ENCODE measurements around the gene XPNPEP1.

DNA sequence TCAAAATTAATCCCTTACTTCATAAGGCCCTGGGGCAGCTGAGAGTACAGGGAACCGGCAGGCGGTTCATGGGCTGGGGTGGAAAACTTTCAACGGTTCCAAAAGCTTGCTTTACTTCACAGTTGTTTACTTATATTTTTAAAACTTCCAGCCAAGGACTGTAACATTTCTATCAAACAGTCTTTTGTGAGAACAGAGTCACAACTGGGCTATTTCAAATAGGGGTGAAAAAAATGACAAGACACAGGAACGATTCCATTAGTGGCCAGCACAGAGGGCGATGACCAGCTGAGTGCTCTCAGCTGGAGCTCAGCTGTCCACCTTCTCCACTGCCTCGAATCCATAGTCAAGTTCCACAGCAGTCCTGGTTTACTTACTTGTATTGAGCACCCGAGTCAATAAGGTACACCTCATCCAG lies 48.2 kb downstream of the XPNPEP1 start:
- TF ChIP-seq, protein P1, sequence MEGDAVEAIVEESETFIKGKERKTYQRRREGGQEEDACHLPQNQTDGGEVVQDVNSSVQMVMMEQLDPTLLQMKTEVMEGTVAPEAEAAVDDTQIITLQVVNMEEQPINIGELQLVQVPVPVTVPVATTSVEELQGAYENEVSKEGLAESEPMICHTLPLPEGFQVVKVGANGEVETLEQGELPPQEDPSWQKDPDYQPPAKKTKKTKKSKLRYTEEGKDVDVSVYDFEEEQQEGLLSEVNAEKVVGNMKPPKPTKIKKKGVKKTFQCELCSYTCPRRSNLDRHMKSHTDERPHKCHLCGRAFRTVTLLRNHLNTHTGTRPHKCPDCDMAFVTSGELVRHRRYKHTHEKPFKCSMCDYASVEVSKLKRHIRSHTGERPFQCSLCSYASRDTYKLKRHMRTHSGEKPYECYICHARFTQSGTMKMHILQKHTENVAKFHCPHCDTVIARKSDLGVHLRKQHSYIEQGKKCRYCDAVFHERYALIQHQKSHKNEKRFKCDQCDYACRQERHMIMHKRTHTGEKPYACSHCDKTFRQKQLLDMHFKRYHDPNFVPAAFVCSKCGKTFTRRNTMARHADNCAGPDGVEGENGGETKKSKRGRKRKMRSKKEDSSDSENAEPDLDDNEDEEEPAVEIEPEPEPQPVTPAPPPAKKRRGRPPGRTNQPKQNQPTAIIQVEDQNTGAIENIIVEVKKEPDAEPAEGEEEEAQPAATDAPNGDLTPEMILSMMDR (IDR thresholded peaks at IDR 0.05): no peak
- TF ChIP-seq POLR2A (IDR thresholded peaks at IDR 0.05): no peak
